ENCODE data around the gene GNPTAB.
A peak's percentile ranks its signal among the peaks of the same experiment; 100 is the strongest.

GNPTAB gene

DNA sequence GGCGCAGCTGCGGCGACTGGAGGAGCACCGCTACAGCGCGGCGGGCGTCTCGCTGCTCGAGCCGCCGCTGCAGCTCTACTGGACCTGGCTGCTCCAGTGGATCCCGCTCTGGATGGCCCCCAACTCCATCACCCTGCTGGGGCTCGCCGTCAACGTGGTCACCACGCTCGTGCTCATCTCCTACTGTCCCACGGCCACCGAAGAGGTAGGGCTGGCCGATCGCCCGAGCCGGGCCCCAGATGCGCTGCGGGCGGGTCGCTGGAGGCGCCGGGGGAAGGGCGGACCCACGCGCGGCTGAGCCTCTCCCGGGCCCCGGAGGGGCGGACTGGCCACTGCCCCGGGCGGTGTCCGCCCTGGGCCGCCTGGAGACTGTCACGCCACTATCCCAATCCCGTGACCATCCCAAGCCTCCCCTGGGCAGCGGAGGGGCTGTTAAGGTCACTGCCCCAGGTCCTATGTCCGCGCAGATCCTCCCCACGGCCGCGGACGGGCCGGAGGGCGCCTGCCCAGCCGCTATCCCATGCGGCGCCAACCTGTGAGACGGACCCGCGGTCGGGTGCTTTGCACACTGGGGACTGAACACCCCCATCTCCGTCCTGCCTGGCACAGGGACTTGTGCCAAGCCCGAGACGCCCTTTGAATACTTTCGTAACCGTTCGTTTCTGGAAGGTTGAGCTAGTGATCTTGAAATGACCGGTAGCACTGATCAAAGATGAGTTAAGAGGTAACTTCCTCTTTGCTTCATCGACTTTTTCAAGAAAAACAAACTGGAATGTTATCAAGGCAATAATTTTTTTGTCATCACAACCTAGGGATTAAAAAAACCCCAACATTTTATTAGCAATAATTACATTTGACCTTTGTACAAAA, 132.6 kb downstream of the GNPTAB start:
- TF ChIP-seq, protein P1, sequence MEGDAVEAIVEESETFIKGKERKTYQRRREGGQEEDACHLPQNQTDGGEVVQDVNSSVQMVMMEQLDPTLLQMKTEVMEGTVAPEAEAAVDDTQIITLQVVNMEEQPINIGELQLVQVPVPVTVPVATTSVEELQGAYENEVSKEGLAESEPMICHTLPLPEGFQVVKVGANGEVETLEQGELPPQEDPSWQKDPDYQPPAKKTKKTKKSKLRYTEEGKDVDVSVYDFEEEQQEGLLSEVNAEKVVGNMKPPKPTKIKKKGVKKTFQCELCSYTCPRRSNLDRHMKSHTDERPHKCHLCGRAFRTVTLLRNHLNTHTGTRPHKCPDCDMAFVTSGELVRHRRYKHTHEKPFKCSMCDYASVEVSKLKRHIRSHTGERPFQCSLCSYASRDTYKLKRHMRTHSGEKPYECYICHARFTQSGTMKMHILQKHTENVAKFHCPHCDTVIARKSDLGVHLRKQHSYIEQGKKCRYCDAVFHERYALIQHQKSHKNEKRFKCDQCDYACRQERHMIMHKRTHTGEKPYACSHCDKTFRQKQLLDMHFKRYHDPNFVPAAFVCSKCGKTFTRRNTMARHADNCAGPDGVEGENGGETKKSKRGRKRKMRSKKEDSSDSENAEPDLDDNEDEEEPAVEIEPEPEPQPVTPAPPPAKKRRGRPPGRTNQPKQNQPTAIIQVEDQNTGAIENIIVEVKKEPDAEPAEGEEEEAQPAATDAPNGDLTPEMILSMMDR (IDR thresholded peaks at IDR 0.05; ENCODE audit: poor library complexity, severe bottlenecking): no peak
- Histone ChIP-seq H3K27me3 (ENCODE audit: insufficient read depth, poor library complexity, severe bottlenecking) (no peaks in the 10 kb centered on the region), H3K27ac (ENCODE audit: poor library complexity, severe bottlenecking) (peak overlapping the region; percentile 27), H3K4me1 (ENCODE audit: insufficient read depth, poor library complexity, severe bottlenecking) (peaks cover 10% of the 10 kb centered on the region), H3K4me3 (ENCODE audit: severe bottlenecking) (peak overlapping the region; percentile 87), H3K36me3 (ENCODE audit: low read depth) (no peaks in the 10 kb centered on the region), H3K9me3 (ENCODE audit: severe bottlenecking) (no peaks in the 10 kb centered on the region)
- DNase-seq (ENCODE audit: low spot score): no peak
- ATAC-seq (ENCODE audit: low read depth): peak; percentile 47

GRCh38 chr12:101697197-101697929, 133.4 kb downstream of the GNPTAB start, which contains the start of gene CHPT1:
Gene CHPT1, plus strand, starts transcription at chr12:101697640. Its CDS starts 222 bp downstream, at chr12:101697862.
- DNase-seq (ENCODE audit: low spot score): peak; percentile 70
- peak; percentile 64 for ATAC-seq (ENCODE audit: low read depth)
- H3K4me3 ChIP-seq (ENCODE audit: severe bottlenecking): peak within 1 kb of the TSS; percentile 87
- H3K27ac ChIP-seq (ENCODE audit: poor library complexity, severe bottlenecking): peak within 1 kb of the TSS; percentile 27
- H3K36me3 ChIP-seq (ENCODE audit: low read depth): no peaks in the 10 kb centered on the region
- peaks cover 10% of the 10 kb centered on the region for H3K4me1 ChIP-seq (ENCODE audit: insufficient read depth, poor library complexity, severe bottlenecking)
- H3K9me3 ChIP-seq (ENCODE audit: severe bottlenecking): no peaks in the 10 kb centered on the region
- H3K27me3 ChIP-seq (ENCODE audit: insufficient read depth, poor library complexity, severe bottlenecking): no peaks in the 10 kb centered on the region
- TF ChIP-seq, protein P1 (IDR thresholded peaks at IDR 0.05; ENCODE audit: poor library complexity, severe bottlenecking): no peak

- Histone ChIP-seq H3K27me3 (ENCODE audit: insufficient read depth, poor library complexity, severe bottlenecking) (no peaks in the 10 kb centered on the region), H3K9me3 (ENCODE audit: severe bottlenecking) (no peaks in the 10 kb centered on the region), H3K4me1 (ENCODE audit: insufficient read depth, poor library complexity, severe bottlenecking) (peaks cover 10% of the 10 kb centered on the region), H3K4me3 (ENCODE audit: severe bottlenecking) (peak overlapping the region; percentile 87), H3K27ac (ENCODE audit: poor library complexity, severe bottlenecking) (no peak overlapping the region), H3K36me3 (ENCODE audit: low read depth) (no peaks in the 10 kb centered on the region)
- TF ChIP-seq, protein P1 (IDR thresholded peaks at IDR 0.05; ENCODE audit: poor library complexity, severe bottlenecking): no peak
- ATAC-seq (ENCODE audit: low read depth): no peak
- no peak for DNase-seq (ENCODE audit: low spot score)
These were observed 134.2 kb downstream of the GNPTAB start for GRCh38 chr12:101696251-101697196.

DNA sequence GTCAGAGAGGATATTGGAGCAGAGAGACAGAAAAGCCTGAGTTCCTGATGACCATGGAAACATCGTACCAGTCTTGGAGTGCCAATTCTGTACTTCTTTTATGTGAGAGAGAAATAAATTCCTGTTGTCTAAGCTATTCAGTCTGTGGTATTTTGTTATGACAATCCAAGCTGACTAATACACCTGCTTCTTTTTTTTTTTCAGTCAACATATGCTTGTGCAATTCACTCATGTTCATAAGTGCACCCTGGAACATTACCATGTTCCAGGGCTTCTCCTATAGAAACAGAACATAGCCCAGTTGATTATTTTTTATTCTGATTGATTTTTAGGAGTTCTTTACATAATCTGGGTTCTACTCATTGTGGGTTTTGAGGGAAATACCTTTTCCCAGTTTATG, 135.1 kb downstream of the GNPTAB start:
- Histone ChIP-seq H3K36me3 (ENCODE audit: low read depth) (no peaks in the 10 kb centered on the region), H3K27ac (ENCODE audit: poor library complexity, severe bottlenecking) (no peak overlapping the region), H3K9me3 (ENCODE audit: severe bottlenecking) (no peaks in the 10 kb centered on the region), H3K27me3 (ENCODE audit: insufficient read depth, poor library complexity, severe bottlenecking) (no peaks in the 10 kb centered on the region), H3K4me1 (ENCODE audit: insufficient read depth, poor library complexity, severe bottlenecking) (peaks cover 5% of the 10 kb centered on the region), H3K4me3 (ENCODE audit: severe bottlenecking) (no peak overlapping the region)
- DNase-seq (ENCODE audit: low spot score): no peak
- ATAC-seq (ENCODE audit: low read depth): peak; percentile 13; the same call in 1 of the 3 replicates
- TF ChIP-seq, protein P1 (IDR thresholded peaks at IDR 0.05; ENCODE audit: poor library complexity, severe bottlenecking): no peak
